HepG2 (cell line): ENCODE measurements around the gene ZNF544. TPM values are rescaled to one million over a fixed set of nuclear protein-coding genes. Genes with fewer than 3 reads are reported as not detected.

Experiments
- ATF5 ChIP-seq: sonication (generic); formaldehyde crosslinking; IDR thresholded peaks from 2 replicates; pipeline ENCODE4 v1.4.0; 2020; ENCODE audit warnings: mild to moderate bottlenecking, low read depth, missing genetic modification reagents
- BRCA1 ChIP-seq: sonication (generic); formaldehyde crosslinking; IDR thresholded peaks from 2 replicates; pipeline ENCODE4 v1.4.0; 2020; ENCODE audit warnings: missing genetic modification reagents
- FOXK1 ChIP-seq: sonication (generic); formaldehyde crosslinking; IDR thresholded peaks from 2 replicates; pipeline ENCODE4 v1.4.0; 2020; ENCODE audit warnings: low read depth, missing genetic modification reagents, borderline replicate concordance
- FOXO4 ChIP-seq: sonication (generic); formaldehyde crosslinking; conservative IDR thresholded peaks from 2 replicates; pipeline ENCODE4 v1.8.1; 2023; ENCODE audit warnings: missing genetic modification reagents
- HMG20B ChIP-seq: conservative IDR thresholded peaks from 2 replicates; pipeline ENCODE4 v1.6.1; 2016; ENCODE audit warnings: missing genetic modification reagents, missing compliant biosample characterization
- HNF1B ChIP-seq: sonication (generic); formaldehyde crosslinking; IDR thresholded peaks from 2 replicates; pipeline ENCODE4 v1.5.1; 2020; ENCODE audit warnings: mild to moderate bottlenecking, moderate library complexity, missing genetic modification reagents
- JUN ChIP-seq: sonication (generic); formaldehyde crosslinking; IDR thresholded peaks from 2 replicates; pipeline ENCODE4 v1.4.0; 2020; ENCODE audit warnings: mild to moderate bottlenecking, missing genetic modification reagents
- RAD21 ChIP-seq: fragments of 450-650 bp; formaldehyde crosslinking; IDR thresholded peaks from 2 replicates; pipeline ENCODE4 v1.5.0; 2020; ENCODE audit warnings: mild to moderate bottlenecking
- REL ChIP-seq: sonication (generic); formaldehyde crosslinking; conservative IDR thresholded peaks from 2 replicates; pipeline ENCODE4 v1.8.0; 2022; ENCODE audit warnings: mild to moderate bottlenecking, missing genetic modification reagents, moderate library complexity
- ZFP62 ChIP-seq: sonication (generic); formaldehyde crosslinking; IDR thresholded peaks from 2 replicates; pipeline ENCODE4 v1.4.0; 2020; ENCODE audit warnings: missing genetic modification reagents
- ZNF276 ChIP-seq: sonication (generic); formaldehyde crosslinking; IDR thresholded peaks from 2 replicates; pipeline ENCODE4 v1.4.0; 2020; ENCODE audit warnings: mild to moderate bottlenecking, low read depth, missing genetic modification reagents
- ZNF280D ChIP-seq: sonication (generic); formaldehyde crosslinking; IDR thresholded peaks from 2 replicates; pipeline ENCODE4 v1.5.1; 2020; ENCODE audit warnings: mild to moderate bottlenecking, missing genetic modification reagents
- ZNF513 ChIP-seq: sonication (generic); formaldehyde crosslinking; conservative IDR thresholded peaks from 2 replicates; pipeline ENCODE4 v1.5.0; 2020; ENCODE audit warnings: missing genetic modification reagents
- ZNF552 ChIP-seq: sonication (generic); formaldehyde crosslinking; IDR thresholded peaks from 2 replicates; pipeline ENCODE4 v1.9.0; 2022; ENCODE audit warnings: missing genetic modification reagents, mild to moderate bottlenecking, borderline replicate concordance
- ZNF572 ChIP-seq: sonication (generic); formaldehyde crosslinking; IDR thresholded peaks from 2 replicates; pipeline ENCODE4 v1.5.1; 2020; ENCODE audit warnings: mild to moderate bottlenecking, missing genetic modification reagents
- ZNF629 ChIP-seq: sonication (generic); formaldehyde crosslinking; conservative IDR thresholded peaks from 2 replicates; pipeline ENCODE4 v1.5.0; 2020; ENCODE audit warnings: missing genetic modification reagents
- ZNF660 ChIP-seq: sonication (generic); formaldehyde crosslinking; IDR thresholded peaks from 2 replicates; pipeline ENCODE4 v1.5.1; 2020; ENCODE audit warnings: mild to moderate bottlenecking, low read depth, missing genetic modification reagents, borderline replicate concordance
- polyA plus RNA-seq, 8 experiments: library from polyadenylated mRNA; depleted of rRNA in 3 of 8; stranded (reverse) in 7 of 8; unstranded in 1 of 8; fragments of >200 nt; fragmentation: Illumina TruSeq in 4 of 8; extraction: Trizol in 4 of 8; gene quantifications; 2 replicates each; pipeline versions ENCODE4 v1.2.1 to v1.2.3, GENCODE V29; 2011 to 2016; ENCODE audit warnings: low read depth in 4 of 8, missing spikeins in 1 of 8, mixed read lengths in 1 of 8; ENCODE audit not compliant: insufficient read depth in 1 of 8
- total RNA-seq, 5 experiments: library from RNA; depleted of rRNA; stranded (reverse); fragments of >200 nt; fragmentation: Illumina TruSeq; extraction: Trizol; gene quantifications; 2 replicates each; pipeline ENCODE4 v1.2.3, GENCODE V29; 2016; ENCODE audit warnings: low read depth in 1 of 5

ZNF544 gene
- total and polyA plus RNA-seq, 2 of the 13 experiments (the other 11 are each of a cell fraction or from before 2014, with no cell fraction given): 13.1 to 17.0 TPM

GRCh38 chr19:58182989-58183816 lies 45.5 kb upstream of the ZNF544 start, which contains the start of gene ZNF274 (continued):
- TF ChIP-seq HNF1B (peak; percentile 94), ZNF572 (CRISPR knock-in tag) (peak; percentile 97), RAD21 (CRISPR knock-in tag) (peak; percentile 32; the same call in 1 of the 2 replicates), ZNF629 (no peak; the same call in 1 of the 2 replicates), HMG20B (CRISPR knock-in tag) (no peak; the same call in 1 of the 2 replicates), JUN (CRISPR knock-in tag) (no peak), ZNF660 (CRISPR knock-in tag) (0 out of 2 replicates have a peak, but pooled peaks have one; percentile 65), ZNF513 (no peak), ZFP62 (CRISPR knock-in tag) (no peak), ZNF280D (CRISPR knock-in tag) (peak; percentile 55; the same call in 1 of the 2 replicates), ZNF552 (peak; percentile 40; the same call in 1 of the 2 replicates), REL (CRISPR knock-in tag) (peak; percentile 95), ATF5 (CRISPR knock-in tag) (no peak), FOXO4 (CRISPR knock-in tag) (no peak), FOXK1 (peak; percentile 59; the same call in 1 of the 2 replicates), ZNF276 (CRISPR knock-in tag) (no peak), BRCA1 (CRISPR knock-in tag) (peak; percentile 22; the same call in 1 of the 2 replicates)
